ENCODE data around the gene DDR1. TPM values are rescaled to one million over a fixed set of nuclear protein-coding genes. Genes with fewer than 3 reads are reported as not detected.
"Not testable (repeated sequence)": the region's sequence is repeated elsewhere in the genome, so short reads cannot be mapped to it uniquely, and the experiment has no call there.

DDR1 gene
- total and polyA plus RNA-seq, 4 donors, result 6.8 to 32.0 (median 22.5) TPM

GRCh38 chr6:30861257-30862048 is 22.9 kb upstream of the DDR1 start:
- WGBS, 2 donors, result 66% methylated on average over 3 of the region's 3 CpGs
- H3K4me3 ChIP-seq (ENCODE audit: low read length in 2 of 2), result no peak overlapping the region
- no peak overlapping the region for H3K27ac ChIP-seq (ENCODE audit: low read depth in 1 of 2, low read length in 2 of 2)
- intact Hi-C loops (cut with DNase I), result no loop called here
- H3K4me1 ChIP-seq (ENCODE audit: control insufficient read depth in 1 of 2, insufficient read depth in 2 of 2, low read length in 2 of 2), result no peaks in the 10 kb centered on the region
- H3K9me3 ChIP-seq (ENCODE audit: control insufficient read depth, low read length), result no peaks in the 10 kb centered on the region
- DNase-seq (no peak), ATAC-seq (ENCODE audit: low FRiP score) (no peak)
- no peaks in the 10 kb centered on the region for H3K27me3 ChIP-seq (ENCODE audit: control insufficient read depth in 1 of 2, insufficient read depth in 2 of 2, low read length in 1 of 2)
- H3K36me3 ChIP-seq (ENCODE audit: control insufficient read depth in 1 of 2, insufficient read depth in 2 of 2, low read length in 1 of 2), result no peaks in the 10 kb centered on the region

GRCh38 chr6:30862156-30862875 is 22.0 kb upstream of the DDR1 start:
- H3K4me1 ChIP-seq (ENCODE audit: control insufficient read depth in 1 of 2, insufficient read depth in 2 of 2, low read length in 2 of 2), result no peaks in the 10 kb centered on the region
- no peaks in the 10 kb centered on the region for H3K9me3 ChIP-seq (ENCODE audit: control insufficient read depth, low read length)
- DNase-seq (no peak), ATAC-seq (ENCODE audit: low FRiP score) (no peak)
- no peaks in the 10 kb centered on the region for H3K27me3 ChIP-seq (ENCODE audit: control insufficient read depth in 1 of 2, insufficient read depth in 2 of 2, low read length in 1 of 2)
- no peaks in the 10 kb centered on the region for H3K36me3 ChIP-seq (ENCODE audit: control insufficient read depth in 1 of 2, insufficient read depth in 2 of 2, low read length in 1 of 2)
- H3K4me3 ChIP-seq (ENCODE audit: low read length in 2 of 2), result no peak overlapping the region
- H3K27ac ChIP-seq (ENCODE audit: low read depth in 1 of 2, low read length in 2 of 2), result no peak overlapping the region
- intact Hi-C loops (cut with DNase I), result no loop called here
- 81% methylated on average over 10 of the region's 10 CpGs for WGBS, 2 donors

- Histone ChIP-seq H3K4me1 (ENCODE audit: control insufficient read depth in 1 of 2, insufficient read depth in 2 of 2, low read length in 2 of 2) (no peaks in the 10 kb centered on the region), H3K27ac (ENCODE audit: low read depth in 1 of 2, low read length in 2 of 2) (no peak overlapping the region), H3K27me3 (ENCODE audit: control insufficient read depth in 1 of 2, insufficient read depth in 2 of 2, low read length in 1 of 2) (no peaks in the 10 kb centered on the region), H3K9me3 (ENCODE audit: control insufficient read depth, low read length) (no peaks in the 10 kb centered on the region), H3K4me3 (ENCODE audit: low read length in 2 of 2) (no peak overlapping the region), H3K36me3 (ENCODE audit: control insufficient read depth in 1 of 2, insufficient read depth in 2 of 2, low read length in 1 of 2) (no peaks in the 10 kb centered on the region)
- DNase-seq (no peak), ATAC-seq (ENCODE audit: low FRiP score) (no peak)
- WGBS, 2 donors, result 81 to 85% methylated on average over 4 of the region's 4 CpGs
- intact Hi-C loops (cut with DNase I), result no loop called here
Measured at GRCh38 chr6:30864325-30864724, 20.0 kb upstream of the DDR1 start.

- H3K9me3 ChIP-seq (ENCODE audit: control insufficient read depth, low read length); H3K27ac ChIP-seq (ENCODE audit: low read depth in 1 of 2, low read length in 2 of 2); H3K27me3 ChIP-seq (ENCODE audit: control insufficient read depth in 1 of 2, insufficient read depth in 2 of 2, low read length in 1 of 2); H3K4me3 ChIP-seq (ENCODE audit: low read length in 2 of 2); H3K36me3 ChIP-seq (ENCODE audit: control insufficient read depth in 1 of 2, insufficient read depth in 2 of 2, low read length in 1 of 2); H3K4me1 ChIP-seq (ENCODE audit: control insufficient read depth in 1 of 2, insufficient read depth in 2 of 2, low read length in 2 of 2); intact Hi-C loops (cut with DNase I); DNase-seq; ATAC-seq (ENCODE audit: low FRiP score): not testable (repeated sequence)
- WGBS, 2 donors, result 37 to 44% methylated on average over 12 of the region's 12 CpGs
Measured at GRCh38 chr6:30869241-30869749, 15.0 kb upstream of the DDR1 start.

- intact Hi-C loops (cut with DNase I), result loop anchor here in 1 of 2 donors (10.0 kb wide), 1 partner anchor 196 kb away; the partner anchor contains the start of gene DHX16
- Histone ChIP-seq H3K36me3 (ENCODE audit: control insufficient read depth in 1 of 2, insufficient read depth in 2 of 2, low read length in 1 of 2) (no peaks in the 10 kb centered on the region), H3K27ac (ENCODE audit: low read depth in 1 of 2, low read length in 2 of 2) (no peak overlapping the region), H3K4me3 (ENCODE audit: low read length in 2 of 2) (no peak overlapping the region), H3K27me3 (ENCODE audit: control insufficient read depth in 1 of 2, insufficient read depth in 2 of 2, low read length in 1 of 2) (no peaks in the 10 kb centered on the region), H3K4me1 (ENCODE audit: control insufficient read depth in 1 of 2, insufficient read depth in 2 of 2, low read length in 2 of 2) (no peaks in the 10 kb centered on the region), H3K9me3 (ENCODE audit: control insufficient read depth, low read length) (no peaks in the 10 kb centered on the region)
- no peak for DNase-seq
- no peak for ATAC-seq (ENCODE audit: low FRiP score)
Measured at GRCh38 chr6:30870546-30870945, 13.8 kb upstream of the DDR1 start.

DNA sequence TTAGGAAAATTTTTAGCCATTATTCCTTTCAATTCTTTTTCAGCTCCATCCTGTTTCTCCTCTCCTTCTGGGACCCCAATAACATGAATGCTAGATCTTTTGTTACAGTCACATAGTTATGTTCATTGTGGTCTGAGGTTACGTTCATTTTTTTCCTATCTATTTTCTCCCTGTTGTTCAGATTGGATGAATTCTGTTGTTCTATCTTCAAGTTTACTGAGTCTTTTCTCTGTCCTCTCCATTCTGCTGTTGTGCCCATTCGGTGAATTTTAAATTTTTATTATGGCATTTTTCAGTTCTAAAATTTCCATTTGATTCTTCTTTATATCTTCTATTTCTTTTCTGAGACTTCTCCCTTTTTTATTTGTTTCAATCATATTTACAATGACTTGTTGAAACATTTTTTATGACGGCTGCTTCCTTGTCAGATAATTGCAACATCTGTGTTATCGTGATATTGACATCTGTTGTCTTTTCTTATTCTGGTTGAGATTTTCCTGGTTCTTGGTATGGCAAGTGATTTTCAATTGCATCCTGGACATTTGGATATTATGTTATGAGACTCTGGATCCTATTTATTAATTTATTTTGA is 12.6 kb upstream of the DDR1 start:
- WGBS, 2 donors, result 78 to 81% methylated on average over 4 of the region's 4 CpGs
- ATAC-seq (ENCODE audit: low FRiP score), result no peak
- DNase-seq, result no peak
- Histone ChIP-seq H3K27ac (ENCODE audit: low read depth in 1 of 2, low read length in 2 of 2) (no peak overlapping the region), H3K9me3 (ENCODE audit: control insufficient read depth, low read length) (no peaks in the 10 kb centered on the region), H3K4me3 (ENCODE audit: low read length in 2 of 2) (no peak overlapping the region), H3K4me1 (ENCODE audit: control insufficient read depth in 1 of 2, insufficient read depth in 2 of 2, low read length in 2 of 2) (no peaks in the 10 kb centered on the region), H3K36me3 (ENCODE audit: control insufficient read depth in 1 of 2, insufficient read depth in 2 of 2, low read length in 1 of 2) (no peaks in the 10 kb centered on the region), H3K27me3 (ENCODE audit: control insufficient read depth in 1 of 2, insufficient read depth in 2 of 2, low read length in 1 of 2) (no peaks in the 10 kb centered on the region)
- intact Hi-C loops (cut with DNase I), result loop anchor here in 1 of 2 donors (10.0 kb wide), 1 partner anchor 197 kb away; the partner anchor contains the start of gene DHX16

DNA sequence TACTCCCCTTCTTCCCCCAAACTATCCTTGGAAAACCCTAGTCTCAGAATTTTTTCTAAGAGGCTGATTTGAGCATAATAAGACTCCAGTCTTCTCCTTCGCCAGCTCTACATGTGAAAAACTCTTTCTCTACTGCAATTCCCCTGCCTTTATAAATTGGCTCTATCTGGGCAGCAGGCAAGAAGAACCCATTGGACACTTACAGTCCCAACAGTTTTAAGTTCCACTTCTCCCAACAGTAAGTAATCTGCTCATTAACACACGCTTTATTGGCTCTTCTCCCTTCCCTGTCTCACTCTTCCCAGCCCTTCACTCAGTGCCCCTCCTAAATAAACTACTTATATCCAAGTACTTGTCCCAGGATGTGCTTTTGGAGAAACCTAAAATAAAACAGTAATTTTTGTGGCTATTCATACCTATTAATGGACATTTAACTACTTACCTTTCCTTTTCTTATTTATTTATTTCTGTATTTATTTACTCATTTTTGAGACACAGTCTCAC is 11.1 kb upstream of the DDR1 start:
- H3K27ac ChIP-seq (ENCODE audit: low read depth in 1 of 2, low read length in 2 of 2), result no peak overlapping the region
- ATAC-seq (ENCODE audit: low FRiP score) (no peak), DNase-seq (no peak)
- intact Hi-C loops (cut with DNase I), result loop anchor here in 1 of 2 donors (10.0 kb wide), 1 partner anchor 198 kb away; the partner anchor contains the start of gene DHX16
- H3K36me3 ChIP-seq (ENCODE audit: control insufficient read depth in 1 of 2, insufficient read depth in 2 of 2, low read length in 1 of 2), result no peaks in the 10 kb centered on the region
- H3K4me1 ChIP-seq (ENCODE audit: control insufficient read depth in 1 of 2, insufficient read depth in 2 of 2, low read length in 2 of 2), result no peaks in the 10 kb centered on the region
- 97 to 98% methylated on average over 2 of the region's 2 CpGs for WGBS, 2 donors
- H3K9me3 ChIP-seq (ENCODE audit: control insufficient read depth, low read length), result no peaks in the 10 kb centered on the region
- no peaks in the 10 kb centered on the region for H3K27me3 ChIP-seq (ENCODE audit: control insufficient read depth in 1 of 2, insufficient read depth in 2 of 2, low read length in 1 of 2)
- no peak overlapping the region for H3K4me3 ChIP-seq (ENCODE audit: low read length in 2 of 2)

DNA sequence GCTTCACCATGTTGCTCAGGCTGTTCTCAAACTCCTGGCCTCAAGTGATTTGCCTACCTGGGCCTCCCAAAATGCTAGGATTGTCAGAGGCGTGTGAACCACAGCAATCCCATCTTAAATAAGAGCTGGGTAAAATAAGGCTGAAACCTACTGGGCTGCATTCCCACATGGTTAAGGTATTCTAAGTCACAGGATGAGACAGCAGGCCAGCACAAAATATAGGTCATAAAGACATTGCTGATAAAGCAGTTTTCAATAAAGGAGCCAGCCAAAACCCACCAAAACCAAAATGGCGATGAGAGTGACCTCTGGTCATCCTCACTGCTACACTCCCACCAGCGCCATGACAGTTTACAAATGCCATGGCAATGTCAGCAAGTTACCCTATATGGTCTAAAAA is 10.5 kb upstream of the DDR1 start:
- H3K4me3 ChIP-seq (ENCODE audit: low read length in 2 of 2); H3K9me3 ChIP-seq (ENCODE audit: control insufficient read depth, low read length); H3K36me3 ChIP-seq (ENCODE audit: control insufficient read depth in 1 of 2, insufficient read depth in 2 of 2, low read length in 1 of 2); H3K27ac ChIP-seq (ENCODE audit: low read depth in 1 of 2, low read length in 2 of 2); DNase-seq; H3K27me3 ChIP-seq (ENCODE audit: control insufficient read depth in 1 of 2, insufficient read depth in 2 of 2, low read length in 1 of 2); ATAC-seq (ENCODE audit: low FRiP score); H3K4me1 ChIP-seq (ENCODE audit: control insufficient read depth in 1 of 2, insufficient read depth in 2 of 2, low read length in 2 of 2): not testable (repeated sequence)
- WGBS, 2 donors, result 95 to 100% methylated on average over 3 of the region's 3 CpGs
- intact Hi-C loops (cut with DNase I), result loop anchor here in 1 of 2 donors (10.0 kb wide), 1 partner anchor 199 kb away; the partner anchor contains the start of gene DHX16

All from aorta (tissue), 5 donors.